MM.1S (cell line): Measurements from ENCODE around the gene MYO16.

ENCODE experiments used
- EZH2 ChIP-seq: fragments of 300-600 bp; sonication (generic); optimal IDR thresholded peaks from 2 replicates; pipeline ENCODE3; 2017; ENCODE audit warnings: low read depth, mild to moderate bottlenecking, antibody characterized with exemption, low read length, mixed read lengths
- TF ChIP-seq, protein P1 (sequence below): fragments of 300-600 bp; sonication (generic); IDR thresholded peaks from 2 replicates; pipeline ENCODE4 v1.5.1; 2016; ENCODE audit warnings: antibody characterized with exemption, low read length, mixed read lengths

DNA sequence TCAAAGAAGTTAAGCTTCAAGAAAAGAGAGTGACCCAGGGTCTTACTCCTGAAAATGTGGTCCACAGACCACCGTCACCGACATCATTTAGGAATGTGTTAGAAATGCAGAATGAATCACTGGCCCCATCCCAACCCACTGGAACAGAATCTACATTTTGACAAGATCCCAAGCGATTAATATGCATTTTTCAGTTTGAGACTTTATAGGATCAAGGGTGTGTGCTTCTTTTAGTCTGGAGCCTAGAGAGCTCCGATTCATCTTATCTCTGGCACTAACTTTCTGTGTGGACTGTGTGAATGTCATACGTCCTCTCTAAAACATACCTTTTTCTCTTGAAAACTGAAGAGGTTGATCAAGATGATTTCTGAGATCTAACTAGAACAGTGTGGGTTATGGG, 484.8 kb downstream of the MYO16 start:
- TF ChIP-seq, protein P1, sequence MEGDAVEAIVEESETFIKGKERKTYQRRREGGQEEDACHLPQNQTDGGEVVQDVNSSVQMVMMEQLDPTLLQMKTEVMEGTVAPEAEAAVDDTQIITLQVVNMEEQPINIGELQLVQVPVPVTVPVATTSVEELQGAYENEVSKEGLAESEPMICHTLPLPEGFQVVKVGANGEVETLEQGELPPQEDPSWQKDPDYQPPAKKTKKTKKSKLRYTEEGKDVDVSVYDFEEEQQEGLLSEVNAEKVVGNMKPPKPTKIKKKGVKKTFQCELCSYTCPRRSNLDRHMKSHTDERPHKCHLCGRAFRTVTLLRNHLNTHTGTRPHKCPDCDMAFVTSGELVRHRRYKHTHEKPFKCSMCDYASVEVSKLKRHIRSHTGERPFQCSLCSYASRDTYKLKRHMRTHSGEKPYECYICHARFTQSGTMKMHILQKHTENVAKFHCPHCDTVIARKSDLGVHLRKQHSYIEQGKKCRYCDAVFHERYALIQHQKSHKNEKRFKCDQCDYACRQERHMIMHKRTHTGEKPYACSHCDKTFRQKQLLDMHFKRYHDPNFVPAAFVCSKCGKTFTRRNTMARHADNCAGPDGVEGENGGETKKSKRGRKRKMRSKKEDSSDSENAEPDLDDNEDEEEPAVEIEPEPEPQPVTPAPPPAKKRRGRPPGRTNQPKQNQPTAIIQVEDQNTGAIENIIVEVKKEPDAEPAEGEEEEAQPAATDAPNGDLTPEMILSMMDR, result no peak
- no peak for TF ChIP-seq EZH2
